CD4-positive, alpha-beta T cell treated with Interleukin-4 for 4 hours (primary cell): ENCODE results near the gene AEBP2.
A peak's percentile ranks its signal among the peaks of the same experiment; 100 is the strongest.
"Not testable (repeated sequence)": the region's sequence is repeated elsewhere in the genome, so short reads cannot be mapped to it uniquely, and the experiment has no call there.

Source experiments
- DNase-seq: peaks from one replicate; pipeline ENCODE4 v3.0.0-alpha.2; 2020

Gene AEBP2

DNA sequence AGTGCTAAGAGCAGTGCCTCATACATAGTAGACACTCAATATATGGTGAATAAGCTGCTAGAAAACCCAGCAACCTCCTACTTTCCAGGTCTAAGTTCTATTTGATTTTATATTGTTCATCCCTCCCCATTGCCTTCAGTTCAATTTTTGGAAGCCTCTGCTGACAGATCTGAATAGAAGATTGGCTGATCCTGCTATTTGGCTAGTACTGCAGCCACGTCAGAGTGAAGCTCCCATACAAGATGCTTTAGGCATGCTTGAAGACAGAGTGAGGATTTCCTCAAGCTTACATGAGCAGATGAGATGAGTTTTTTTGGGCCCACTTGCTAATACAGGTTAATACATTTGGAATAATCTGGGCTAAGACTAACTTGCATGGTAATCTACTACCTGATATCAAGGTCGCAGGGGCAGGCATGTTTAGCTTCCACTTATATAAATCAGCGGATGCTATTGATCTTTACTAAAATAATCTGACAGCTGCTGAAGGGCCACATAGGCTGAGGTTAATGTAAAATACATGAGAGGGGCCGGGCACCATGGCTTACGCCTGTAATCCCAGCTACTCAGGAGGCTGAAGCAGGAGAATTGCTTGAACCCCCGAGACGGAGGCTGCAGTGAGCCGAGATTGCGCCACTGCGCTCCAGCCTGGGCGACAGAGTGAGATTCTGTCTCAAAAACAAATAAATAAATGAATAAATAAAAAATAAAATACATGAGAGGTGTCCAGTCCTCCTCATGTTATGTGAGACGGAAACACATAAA, 15.9 kb upstream of the AEBP2 start:
- DNase-seq: no peak

DNA sequence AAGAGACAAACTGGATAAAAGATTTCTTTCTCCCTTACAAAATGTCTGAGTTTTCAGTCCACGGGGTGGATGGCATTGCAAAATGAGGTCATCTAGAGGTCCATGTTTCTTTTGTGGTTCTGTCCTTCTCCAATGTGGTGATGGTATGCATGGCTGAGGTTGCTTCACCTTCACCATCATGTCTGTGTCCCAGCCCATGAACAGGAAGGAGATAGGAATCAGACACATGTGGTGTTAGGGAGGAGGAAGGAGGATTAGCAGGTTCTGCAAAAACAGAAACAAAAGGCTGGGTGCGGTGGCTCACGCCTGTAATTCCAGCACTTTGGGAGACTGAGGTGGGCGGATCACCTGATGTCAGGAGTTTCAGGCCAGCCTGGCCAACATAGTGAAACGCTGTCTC, 11.0 kb upstream of the AEBP2 start:
- no peak for DNase-seq

DNA sequence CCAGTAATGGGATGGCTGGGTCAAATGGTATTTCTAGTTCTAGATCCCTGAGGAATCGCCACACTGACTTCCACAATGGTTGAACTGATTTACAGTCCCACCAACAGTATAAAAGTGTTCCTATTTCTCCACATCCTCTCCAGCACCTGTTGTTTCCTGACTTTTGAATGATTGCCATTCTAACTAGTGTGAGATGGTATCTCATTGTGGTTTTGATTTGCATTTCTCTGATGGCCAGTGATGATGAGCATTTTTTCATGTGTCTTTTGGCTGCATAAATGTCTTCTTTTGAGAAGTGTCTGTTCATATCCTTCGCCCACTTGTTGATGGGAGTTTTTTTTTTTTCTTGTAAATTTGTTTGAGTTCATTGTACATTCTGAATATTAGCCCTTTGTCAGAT, 9.8 kb upstream of the AEBP2 start:
- not testable (repeated sequence) for DNase-seq

DNA sequence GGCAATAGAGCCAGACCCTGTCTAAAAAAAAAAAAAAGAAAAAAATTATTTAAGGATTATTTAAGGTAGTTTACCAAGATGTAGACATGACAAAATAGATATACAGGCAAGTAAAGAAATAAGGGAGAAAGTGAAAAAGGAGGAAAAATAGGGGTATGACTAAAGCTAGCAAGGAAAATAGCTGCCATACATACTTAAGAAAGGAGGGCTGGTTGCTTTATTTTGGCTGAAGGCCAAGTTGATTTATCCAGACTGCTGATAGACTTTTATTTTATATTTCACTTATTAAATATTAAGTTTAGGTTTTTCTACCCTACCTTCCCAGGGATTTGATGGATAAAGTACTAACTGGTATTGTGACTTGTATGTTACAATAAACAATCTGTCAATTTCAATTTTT, 8.3 kb upstream of the AEBP2 start:
- DNase-seq: no peak

DNA sequence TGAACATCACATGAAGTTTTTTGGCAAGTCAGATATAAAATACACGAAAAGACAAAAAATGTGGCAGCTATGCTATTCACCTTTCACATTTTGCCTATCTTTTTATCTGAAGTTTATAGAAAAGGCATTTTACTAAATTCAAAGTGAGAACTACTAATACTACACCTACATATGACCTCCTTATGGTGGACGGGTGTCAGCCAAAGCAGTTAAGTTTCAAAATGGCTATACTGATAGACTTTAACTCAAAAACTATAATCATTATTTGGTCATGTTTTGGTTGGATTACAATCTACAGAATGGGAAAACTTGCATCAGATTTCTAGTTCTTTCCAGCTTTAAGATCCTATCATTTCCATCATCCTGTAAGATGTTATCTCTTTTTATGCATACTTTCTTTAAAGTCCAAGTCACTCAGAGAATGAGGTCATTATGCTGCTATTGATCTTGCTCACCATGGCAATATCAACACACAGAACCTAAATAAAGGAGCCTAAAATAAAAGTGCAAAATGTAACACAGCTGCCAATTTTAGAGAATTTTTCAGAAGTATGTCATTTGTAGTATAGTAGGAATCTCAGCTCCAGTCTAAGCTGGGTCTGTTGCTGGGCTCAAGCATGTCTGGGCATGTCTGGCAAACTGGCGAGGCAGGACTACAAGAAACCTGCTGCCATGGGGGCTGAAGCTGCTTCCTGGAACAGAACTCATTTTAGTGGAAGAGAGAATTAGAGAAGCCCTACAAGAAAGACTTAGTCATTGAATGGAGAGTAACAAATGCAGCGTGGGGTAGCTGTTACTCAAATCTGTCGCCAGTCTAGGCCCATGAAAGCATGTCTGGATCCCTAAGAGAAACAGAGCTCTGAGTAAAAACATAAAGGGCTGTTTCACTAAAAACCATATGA, 7.6 kb upstream of the AEBP2 start:
- peak; percentile 30 for DNase-seq

DNA sequence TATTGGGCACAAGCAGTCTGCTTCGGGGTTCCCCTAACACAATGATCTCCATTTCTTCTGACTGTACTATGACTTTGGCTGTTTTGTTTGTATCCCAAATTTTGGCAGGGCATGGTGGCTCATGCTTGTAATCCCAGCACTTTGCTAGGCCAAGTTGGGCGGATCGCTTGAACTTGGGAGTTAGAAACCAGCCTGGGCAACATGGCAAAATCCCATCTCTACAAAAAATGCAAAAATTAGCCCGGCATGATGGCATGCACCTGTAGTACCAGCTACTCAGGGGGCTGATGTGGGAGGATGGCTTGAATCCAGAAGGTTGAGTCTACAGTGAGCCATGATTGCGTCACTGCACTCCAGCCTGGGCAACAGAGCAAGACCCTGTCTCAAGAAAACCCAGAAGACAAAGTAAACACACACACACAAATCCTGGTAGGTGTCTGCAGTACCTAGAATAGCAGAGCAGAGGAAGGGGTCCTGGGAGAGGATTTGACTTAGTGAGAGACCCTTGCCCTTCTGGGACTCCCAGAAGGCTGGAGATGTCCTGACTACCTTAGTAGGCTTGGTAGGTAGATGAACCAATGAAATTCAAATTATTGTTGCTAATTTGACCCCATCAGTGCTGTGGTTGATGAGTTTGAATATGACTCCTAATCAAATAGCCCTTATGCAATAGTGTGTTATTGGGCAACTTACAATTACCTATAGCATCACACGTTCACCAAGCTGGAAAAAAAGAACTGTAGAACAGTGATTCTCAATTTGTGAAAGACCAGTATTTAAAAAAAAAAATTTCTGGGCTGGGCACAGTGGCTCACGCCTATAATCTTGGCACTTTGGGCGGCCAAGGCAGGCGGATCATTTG, 6.8 kb upstream of the AEBP2 start:
- DNase-seq: no peak

DNA sequence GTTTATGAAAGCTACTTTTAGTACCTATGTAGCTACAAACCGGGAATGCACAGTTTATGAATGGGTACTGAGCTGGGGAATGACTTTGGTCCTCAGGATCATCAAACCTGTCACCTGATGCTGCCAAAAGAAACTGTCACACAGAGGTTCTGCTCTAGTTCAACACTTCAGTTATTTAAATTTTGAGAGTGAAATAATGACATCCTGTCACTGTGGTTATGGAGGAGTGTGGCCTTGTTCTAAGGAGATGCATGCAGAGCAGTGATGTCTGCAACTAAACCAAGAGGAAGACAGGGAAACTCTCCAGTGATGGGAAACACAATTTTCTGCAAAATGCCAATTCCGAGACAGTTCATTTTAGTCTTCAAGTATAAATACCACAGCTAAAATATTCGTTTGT, 4.8 kb upstream of the AEBP2 start:
- no peak for DNase-seq

DNA sequence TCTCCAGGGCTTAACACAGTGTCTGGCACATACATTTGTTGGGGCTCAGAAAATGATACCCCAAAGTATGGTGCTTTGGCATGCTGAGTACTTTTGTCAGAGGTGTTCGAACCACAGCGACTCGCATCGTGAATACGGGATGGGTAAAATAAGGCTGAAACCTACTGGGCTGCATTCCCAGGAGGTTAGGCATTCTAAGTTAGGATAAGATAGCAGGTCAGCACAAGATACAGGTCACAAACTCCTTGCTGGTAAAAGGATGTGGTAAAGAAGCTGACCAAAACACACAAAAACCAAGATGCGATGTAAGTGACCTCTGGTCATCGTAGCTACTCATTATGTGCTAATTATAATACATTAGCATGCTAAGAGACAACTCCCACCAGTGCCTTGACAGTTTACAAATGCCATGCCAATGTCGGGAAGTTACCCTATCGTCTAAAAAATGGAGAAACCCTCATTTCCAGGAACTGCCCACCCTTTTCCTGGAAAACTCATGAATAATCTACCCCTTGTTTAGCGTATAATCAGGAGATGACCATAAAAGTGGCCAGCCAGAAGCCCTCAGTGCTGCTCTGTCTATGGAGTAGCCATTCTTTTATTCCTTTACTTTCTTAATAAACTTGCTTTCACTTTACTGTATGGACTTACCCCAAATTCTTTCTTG, 3.3 kb upstream of the AEBP2 start:
- DNase-seq: no peak

DNA sequence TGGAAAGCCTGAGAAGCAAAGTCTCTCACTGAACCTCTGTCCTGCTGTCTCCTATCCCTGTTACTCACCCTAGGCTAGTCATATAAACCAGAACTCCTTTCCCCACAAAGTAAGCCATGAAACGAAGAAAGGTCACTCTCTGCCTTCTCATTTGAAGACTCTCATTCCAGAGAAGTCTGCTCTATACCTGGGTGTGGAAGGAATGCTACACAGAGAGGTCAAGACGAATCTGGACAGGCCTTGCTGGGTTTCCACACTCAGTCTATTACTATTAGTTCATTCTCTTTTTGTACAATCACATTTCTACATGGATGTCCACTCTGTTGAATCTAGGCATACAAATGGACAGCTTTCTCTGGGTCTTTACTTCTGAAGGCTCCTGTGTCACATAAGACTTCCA, 2.4 kb upstream of the AEBP2 start:
- no peak for DNase-seq

DNA sequence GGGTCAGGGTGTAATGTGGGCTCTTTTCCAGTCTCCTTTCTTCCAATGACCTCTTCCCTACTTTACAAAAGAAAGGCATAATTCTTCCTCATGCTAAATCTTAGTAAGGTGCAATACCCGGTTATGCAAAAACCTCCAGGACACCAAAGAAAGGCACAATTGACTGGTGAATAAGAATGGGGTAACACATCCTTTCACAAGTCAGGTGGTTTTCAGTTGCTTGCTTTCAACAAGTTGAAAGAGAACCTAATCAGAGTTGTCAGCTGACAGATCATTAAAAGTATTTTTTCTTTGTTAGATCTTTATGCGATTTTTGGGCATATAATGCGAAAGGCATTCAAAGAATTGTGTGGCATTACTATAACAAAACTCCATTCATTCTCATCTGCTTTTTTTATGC, 1.3 kb upstream of the AEBP2 start:
- no peak for DNase-seq

DNA sequence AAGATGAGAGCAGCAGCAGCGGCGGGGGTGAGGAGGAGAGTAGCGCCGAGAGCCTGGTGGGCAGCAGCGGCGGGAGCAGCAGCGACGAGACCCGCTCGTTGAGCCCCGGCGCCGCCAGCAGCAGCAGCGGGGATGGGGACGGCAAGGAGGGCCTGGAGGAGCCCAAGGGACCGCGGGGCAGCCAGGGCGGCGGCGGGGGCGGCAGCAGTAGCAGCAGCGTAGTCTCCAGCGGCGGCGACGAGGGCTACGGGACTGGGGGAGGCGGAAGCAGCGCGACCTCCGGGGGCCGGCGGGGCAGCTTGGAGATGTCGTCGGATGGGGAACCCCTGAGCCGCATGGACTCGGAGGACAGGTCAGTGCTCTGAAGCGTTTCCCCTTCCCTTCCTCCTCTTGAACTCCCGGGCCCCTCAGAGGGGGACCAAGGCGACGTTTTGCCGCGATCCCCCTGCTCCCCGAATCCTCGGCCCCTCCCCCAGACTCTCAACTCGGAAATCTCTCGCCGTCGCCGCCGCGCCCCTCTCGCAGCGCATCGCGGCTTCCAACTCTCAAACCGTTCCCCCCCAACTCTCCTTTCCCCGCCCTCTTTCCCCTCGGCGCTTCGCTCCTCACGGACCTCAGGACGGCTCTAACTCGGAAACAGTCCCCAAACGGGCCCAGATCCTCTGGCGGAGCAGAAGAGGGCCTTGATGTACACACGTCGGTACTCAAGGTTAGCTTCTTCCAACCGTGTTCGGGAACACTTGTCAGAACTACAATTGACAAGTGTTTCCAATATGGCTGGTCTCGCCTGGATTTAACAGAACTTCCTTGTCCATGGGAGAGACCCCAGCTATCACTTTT, 947 bp downstream of the AEBP2 start:
- DNase-seq: peak; percentile 51

DNA sequence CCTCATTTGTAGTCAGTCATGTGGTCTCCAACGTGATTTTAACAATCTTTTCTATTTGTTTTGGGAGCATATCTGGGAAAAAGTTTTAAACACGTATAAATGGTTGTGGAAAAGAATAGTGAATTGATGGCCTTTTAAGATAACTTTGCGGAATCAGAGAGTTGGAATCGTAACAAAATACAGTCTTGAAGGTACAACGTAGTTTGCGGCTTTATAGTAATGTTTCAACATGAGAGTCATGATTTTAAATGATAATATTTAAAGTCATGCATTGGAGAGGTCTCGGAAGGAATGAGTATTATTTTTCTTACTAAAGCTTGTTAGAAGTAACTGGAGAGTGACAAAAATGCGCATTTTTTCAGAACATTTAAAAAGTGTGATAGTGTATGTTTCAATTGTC, 1.6 kb downstream of the AEBP2 start:
- no peak for DNase-seq

DNA sequence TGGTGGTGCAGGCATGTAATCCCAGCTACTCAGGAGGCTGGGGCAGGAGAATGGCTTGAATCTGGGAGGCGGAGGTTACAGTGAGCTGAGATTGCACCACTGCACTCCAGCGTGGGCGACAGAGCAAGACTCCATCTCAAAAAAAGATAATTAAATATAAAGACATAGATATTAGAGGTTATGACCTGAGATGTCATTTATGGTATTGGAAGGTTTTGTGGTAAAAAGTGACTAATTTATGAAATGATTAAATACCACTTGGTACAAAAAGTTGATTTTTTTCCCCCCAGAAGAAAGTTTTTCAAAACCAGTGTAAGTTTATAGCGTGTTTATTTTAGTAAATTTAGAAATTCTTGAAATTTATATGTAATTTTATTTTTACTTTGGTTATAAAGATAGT, 4.3 kb downstream of the AEBP2 start:
- DNase-seq: no peak

DNA sequence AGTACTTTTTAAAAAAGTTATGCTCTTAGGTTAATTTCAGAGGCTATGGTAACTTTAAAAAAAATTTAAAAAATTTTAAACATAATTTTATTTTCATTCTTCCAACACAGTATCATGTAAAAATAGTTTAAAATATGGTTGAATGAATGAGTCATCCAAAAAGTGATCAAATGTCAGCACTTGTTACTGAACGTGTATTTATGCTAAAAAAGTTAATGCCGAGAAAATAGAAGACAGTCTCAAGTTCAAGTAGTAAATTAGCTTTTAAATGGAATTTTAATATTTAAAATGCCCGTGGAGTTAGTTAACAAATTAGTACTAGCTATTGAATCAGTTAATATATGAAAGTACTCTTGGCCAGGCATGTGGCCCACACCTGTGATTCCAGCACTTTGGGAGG, 4.8 kb downstream of the AEBP2 start:
- DNase-seq: no peak

DNA sequence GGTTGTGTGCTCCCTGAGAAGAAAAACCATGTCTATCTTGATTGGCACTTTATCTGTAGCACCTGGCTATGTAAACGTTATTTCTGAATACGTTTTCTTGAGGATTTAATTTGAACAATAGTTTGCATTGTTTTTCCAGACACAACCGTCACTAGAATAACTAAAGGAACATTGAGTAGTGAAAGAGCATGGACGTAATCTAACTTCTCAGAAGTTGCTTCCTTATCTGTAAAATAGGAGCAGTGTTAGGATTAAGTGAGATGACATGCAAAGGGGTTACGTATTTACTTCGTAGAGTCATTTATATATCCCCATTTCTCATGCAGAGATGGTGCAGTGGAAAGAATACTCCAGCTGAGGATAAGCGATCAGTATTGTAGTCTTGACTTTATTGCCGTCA, 8.1 kb downstream of the AEBP2 start:
- DNase-seq: no peak

DNA sequence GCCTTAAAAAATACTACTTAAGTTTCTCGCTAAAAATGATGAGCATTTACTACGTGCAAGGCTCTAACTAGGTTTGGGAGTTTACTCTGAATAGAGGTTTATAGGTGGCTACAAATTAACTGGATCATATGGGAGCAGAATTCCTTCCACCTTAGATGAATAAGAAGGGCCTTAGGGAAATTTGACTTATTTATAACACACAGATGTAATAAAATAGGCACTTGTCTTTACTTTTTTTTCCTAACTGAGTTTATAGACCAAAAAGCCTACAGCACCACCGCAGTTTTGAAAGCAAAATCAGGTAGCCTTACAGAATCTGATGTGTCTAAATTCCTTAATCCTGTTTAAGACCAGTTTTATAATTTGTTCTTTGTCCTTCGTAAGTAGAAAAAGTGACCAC, 10.5 kb downstream of the AEBP2 start:
- DNase-seq: no peak

DNA sequence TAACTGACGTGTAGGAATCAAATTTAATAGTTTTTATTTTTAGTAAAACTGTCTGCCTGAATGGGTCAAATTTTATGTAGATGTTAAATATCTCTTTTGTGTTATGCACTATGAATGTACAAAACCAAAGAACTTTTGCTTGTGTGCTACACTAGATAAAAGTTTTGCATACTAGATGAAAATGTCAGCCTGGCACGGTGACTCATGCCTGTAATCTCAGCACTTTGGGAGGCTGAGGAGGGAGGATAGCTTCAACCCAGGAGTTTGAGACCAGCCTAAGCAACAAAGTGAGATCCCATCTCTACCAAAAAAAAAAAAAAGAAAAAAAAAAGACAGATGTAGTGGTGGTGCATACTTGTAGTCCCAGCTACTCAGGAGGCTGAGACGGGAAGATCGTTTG, 11.1 kb downstream of the AEBP2 start:
- DNase-seq: no peak

DNA sequence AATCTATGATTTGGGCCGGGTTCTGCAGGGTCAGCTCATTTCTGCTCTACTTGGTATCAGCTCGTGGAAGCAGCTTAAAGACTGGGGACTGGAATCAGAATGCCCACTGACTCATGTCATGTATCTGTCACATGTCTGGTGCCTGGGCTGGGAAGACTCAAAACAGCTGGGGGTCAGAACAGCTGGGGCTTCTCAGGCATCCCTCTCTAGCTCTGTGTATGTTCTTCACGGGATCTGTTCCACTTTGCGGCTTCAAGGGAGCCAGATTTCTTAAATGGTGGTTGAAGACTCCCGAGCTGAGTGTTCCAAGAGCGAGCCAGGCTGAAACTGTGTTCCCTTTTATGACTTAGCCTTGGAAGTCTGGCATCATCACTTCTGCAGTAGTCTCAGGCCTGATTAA, 11.9 kb downstream of the AEBP2 start:
- no peak for DNase-seq

DNA sequence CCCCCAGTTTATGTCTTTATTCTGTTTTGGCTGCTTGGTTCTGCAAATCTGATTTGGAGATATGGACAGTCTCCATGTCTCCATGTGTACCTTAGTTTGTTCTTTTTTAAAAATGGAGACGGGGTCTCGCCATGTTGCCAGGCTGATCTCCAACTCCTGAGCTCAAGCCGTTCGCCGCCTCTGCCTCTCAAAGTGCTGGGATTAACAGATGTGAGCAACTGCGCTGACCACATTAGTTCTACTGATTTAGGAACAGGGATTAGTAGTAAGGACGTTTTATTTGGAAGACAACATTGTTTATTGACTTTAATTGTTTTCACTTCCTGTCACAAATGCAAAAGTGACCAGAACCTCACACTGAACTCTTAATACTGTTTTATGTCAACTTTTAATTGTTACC, 14.7 kb downstream of the AEBP2 start:
- DNase-seq: no peak

DNA sequence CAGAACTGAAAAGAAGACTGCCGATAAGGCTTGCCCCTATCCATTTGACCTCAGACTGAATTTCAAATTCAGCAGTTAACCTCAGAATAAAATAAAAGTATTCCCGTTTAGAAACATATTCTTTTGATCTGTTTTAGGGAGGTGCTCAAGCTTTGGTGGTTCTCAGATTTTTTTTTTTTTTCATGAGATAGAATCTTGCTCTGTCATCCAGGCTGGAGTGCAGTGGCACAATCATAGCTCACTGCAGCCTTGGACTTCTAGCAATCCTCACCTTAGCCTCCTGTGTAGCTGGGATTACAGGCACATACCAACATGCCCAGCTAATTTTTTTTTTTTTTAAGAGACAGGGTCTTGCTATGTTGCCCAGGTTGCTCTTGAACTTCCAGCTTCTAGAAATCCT, 15.5 kb downstream of the AEBP2 start:
- no peak for DNase-seq

DNA sequence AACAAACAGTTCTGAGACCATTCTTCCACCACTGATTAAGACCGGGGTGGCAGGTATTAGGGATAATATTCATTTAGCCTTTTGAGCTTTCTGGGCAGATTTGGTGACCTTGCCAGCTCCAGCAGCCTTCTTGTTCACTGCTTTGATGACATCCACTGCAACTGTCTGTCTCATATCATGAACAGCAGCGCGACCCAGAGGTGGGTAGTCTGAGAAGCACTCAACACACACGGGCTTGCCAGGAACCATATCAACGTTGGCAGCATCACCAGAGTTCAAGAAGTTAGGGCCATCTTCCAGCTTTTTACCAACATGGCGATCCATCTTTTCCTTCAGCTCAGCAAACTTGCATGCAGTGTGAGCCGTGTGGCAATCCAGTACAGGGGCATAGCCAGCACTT, 16.9 kb downstream of the AEBP2 start:
- DNase-seq: no peak

DNA sequence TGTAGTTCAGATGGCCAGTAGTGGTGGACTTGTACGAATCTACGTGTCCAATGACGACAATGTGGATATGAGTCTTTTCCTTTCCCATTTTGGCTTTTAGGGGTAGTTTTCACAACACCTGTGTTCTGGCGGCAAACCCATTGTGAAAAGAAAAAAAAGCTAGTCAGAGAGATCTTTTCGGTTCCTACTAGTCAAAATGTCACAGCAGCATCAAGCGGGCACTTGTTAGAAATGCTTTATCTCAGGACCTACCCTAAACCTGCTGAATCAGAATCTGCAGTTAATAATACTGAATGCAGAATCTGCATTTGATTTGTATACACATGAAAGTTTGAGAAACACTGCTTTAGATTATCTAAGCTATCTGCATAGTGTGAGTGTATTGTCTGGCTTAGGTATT, 18.3 kb downstream of the AEBP2 start:
- DNase-seq: no peak
